Heart left ventricle (tissue), 13 donors: Measurements from ENCODE around the gene LHFPL3.

Source experiments
- POLR2A ChIP-seq, 2 donors: fragments of 450-650 bp; IDR thresholded peaks; one replicate each; pipeline ENCODE4 v1.6.1; 2017; ENCODE audit warnings: antibody characterized with exemption in 2 of 2, mild to moderate bottlenecking in 2 of 2, moderate library complexity in 2 of 2
- TF ChIP-seq, protein P1 (sequence below), 12 donors: fragments of 200-600 bp; sonication (generic) in 4 of 12; IDR thresholded peaks; one replicate each; pipeline versions ENCODE4 v1.5.0 to v1.8.0; 2018 to 2022; ENCODE audit warnings: antibody characterized with exemption in 12 of 12, mild to moderate bottlenecking in 5 of 12
- donor health status: ischemic (EF 13 %, LVEDD 7.1; RV severe dilation, severe dysfunction).
- donor health status: DM: no; HTN: yes; CAD: no.
- donor health status: DM: no; HTN: no; CAD: no.
- donor health status: ischemic (EF 25% LVEDD 6.9; RV normal size, moderate dysfunction).
- donor health status: ischemic (EF 25% LVEDD 5.7; RV mildly dilated, moderate dysfunction).
- donor health status: ischemic (EF 35%, LVEDD 5.7; RV mildly dilated, moderate dysfunction).
- donor health status: nonischemic (EF 11% LVEDD 7.7; RV severe dilation, severe dysfunction).
- donor health status: DM: yes; HTN: yes; CAD: no.
- donor health status: PGD.
- donor health status: ischemic (EF 29% LVEDD 5.4; RV normal size, mild dysfunction).
- donor health status: nonischemic (EF 23%, LVEDD 6.1; RV moderate dilation, normal function).

GRCh38 chr7:104366390-104366789 lies 38.0 kb downstream of the LHFPL3 start:
- TF ChIP-seq, protein P1, sequence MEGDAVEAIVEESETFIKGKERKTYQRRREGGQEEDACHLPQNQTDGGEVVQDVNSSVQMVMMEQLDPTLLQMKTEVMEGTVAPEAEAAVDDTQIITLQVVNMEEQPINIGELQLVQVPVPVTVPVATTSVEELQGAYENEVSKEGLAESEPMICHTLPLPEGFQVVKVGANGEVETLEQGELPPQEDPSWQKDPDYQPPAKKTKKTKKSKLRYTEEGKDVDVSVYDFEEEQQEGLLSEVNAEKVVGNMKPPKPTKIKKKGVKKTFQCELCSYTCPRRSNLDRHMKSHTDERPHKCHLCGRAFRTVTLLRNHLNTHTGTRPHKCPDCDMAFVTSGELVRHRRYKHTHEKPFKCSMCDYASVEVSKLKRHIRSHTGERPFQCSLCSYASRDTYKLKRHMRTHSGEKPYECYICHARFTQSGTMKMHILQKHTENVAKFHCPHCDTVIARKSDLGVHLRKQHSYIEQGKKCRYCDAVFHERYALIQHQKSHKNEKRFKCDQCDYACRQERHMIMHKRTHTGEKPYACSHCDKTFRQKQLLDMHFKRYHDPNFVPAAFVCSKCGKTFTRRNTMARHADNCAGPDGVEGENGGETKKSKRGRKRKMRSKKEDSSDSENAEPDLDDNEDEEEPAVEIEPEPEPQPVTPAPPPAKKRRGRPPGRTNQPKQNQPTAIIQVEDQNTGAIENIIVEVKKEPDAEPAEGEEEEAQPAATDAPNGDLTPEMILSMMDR (IDR thresholded peaks at IDR 0.05), result no peak
- no peak for TF ChIP-seq POLR2A (IDR thresholded peaks at IDR 0.05)
